HepG2 (cell line): ENCODE measurements around the gene FGD6. TPM values are rescaled to one million over a fixed set of nuclear protein-coding genes. Genes with fewer than 3 reads are reported as not detected.

Source experiments
- ATAC-seq: fragments of 200-7000 bp; cut with Tn5 transposase; 3 replicates; pipeline ENCODE4 v1.9.1; 2020; ENCODE audit warnings: mild to moderate bottlenecking, moderate library complexity
- BruUV-seq: library from RNA; stranded (reverse); fragments of 400-500 nt; replicated peaks from 2 replicates; lab custom pipeline; 2021; lab: Mats Ljungman, UMichigan
- CTCF ChIA-PET: fragments of 300-600 bp; formaldehyde crosslinking; extraction: SDS; loops from one replicate; lab custom pipeline; 2021; ENCODE audit warnings: low total read pairs, inconsistent platforms, low intra/inter-chr PET ratio; lab: Yijun Ruan, JAX
- POLR2A ChIA-PET: fragments of 350-600 bp; sonication (Branson Sonifier 250); formaldehyde crosslinking; loops from one replicate; lab custom pipeline; 2020; ENCODE audit warnings: antibody characterized with exemption, inconsistent platforms; lab: Yijun Ruan, JAX
- DNase-seq: peaks from one replicate; pipeline ENCODE4 v3.0.0-alpha.2; 2015; ENCODE audit warnings: low spot score
- FAIRE-seq: peaks from 3 replicates; lab custom pipeline; 2011; peaks lifted over from hg19 to GRCh38; lab: Jason Lieb, UNC
- H2AFZ ChIP-seq: one replicate; pipeline ENCODE4 v1.6.1; 2011; ENCODE audit warnings: low read length, inconsistent platforms
- H3K27ac ChIP-seq: fragments of 300-600 bp; 3 replicates; pipeline ENCODE4 v1.8.0; 2011; ENCODE audit warnings: mixed run types, mild to moderate bottlenecking, mixed read lengths, low read length, inconsistent platforms; ENCODE audit not compliant: insufficient read depth; ENCODE audit errors: extremely low read length
- H3K27me3 ChIP-seq, 2 experiments: fragments of 200-600 bp in 1 of 2; 2 replicates in 1 of 2; 3 replicates in 1 of 2; pipeline versions ENCODE4 v1.6.0 to v1.8.0; 2011; ENCODE audit warnings: low read length in 2 of 2, mild to moderate bottlenecking in 2 of 2, moderate library complexity in 2 of 2, inconsistent platforms in 1 of 2; ENCODE audit not compliant: insufficient read depth in 2 of 2, control insufficient read depth in 1 of 2
- H3K36me3 ChIP-seq, 2 experiments: fragments of 200-600 bp in 1 of 2; replicated peaks in 1 of 2; 2 replicates in 1 of 2; 3 replicates in 1 of 2; pipeline versions ENCODE4 v1.5.1 to v1.8.0; 2011; ENCODE audit warnings: low read length in 2 of 2, inconsistent platforms in 1 of 2; ENCODE audit not compliant: insufficient read depth in 2 of 2, control insufficient read depth in 1 of 2
- H3K4me1 ChIP-seq: 2 replicates; pipeline ENCODE4 v1.5.1; 2012; ENCODE audit warnings: low read length, inconsistent platforms; ENCODE audit not compliant: insufficient read depth
- H3K4me2 ChIP-seq: 2 replicates; pipeline ENCODE4 v1.6.0; 2011; ENCODE audit warnings: low read depth, low read length, inconsistent platforms
- H3K4me3 ChIP-seq, 3 experiments: fragments of 200-600 bp in 1 of 3; sonication (generic), shearing (Covaris generic) in 1 of 3; replicated peaks in 1 of 3; 2 replicates each; pipeline ENCODE4 v1.5.1; 2011 to 2016; ENCODE audit warnings: low read length in 3 of 3, inconsistent platforms in 2 of 3, low read depth in 2 of 3, mild to moderate bottlenecking in 2 of 3, control low read depth in 1 of 3, mixed read lengths in 1 of 3; ENCODE audit not compliant: insufficient read depth in 1 of 3
- H3K79me2 ChIP-seq: one replicate; pipeline ENCODE4 v1.6.1; 2011; ENCODE audit warnings: low read length, inconsistent platforms; ENCODE audit not compliant: insufficient read depth
- H3K9ac ChIP-seq: 2 replicates; pipeline ENCODE4 v1.6.0; 2011; ENCODE audit warnings: mild to moderate bottlenecking, low read depth, low read length, inconsistent platforms; ENCODE audit not compliant: insufficient read depth
- H3K9me3 ChIP-seq: 2 replicates; pipeline ENCODE4 v1.5.1; 2012; ENCODE audit warnings: mild to moderate bottlenecking, low read length
- H4K20me1 ChIP-seq: 2 replicates; pipeline ENCODE4 v1.6.0; 2011; ENCODE audit warnings: inconsistent platforms, mild to moderate bottlenecking, low read length, moderate library complexity; ENCODE audit not compliant: insufficient read depth
- HDAC2 ChIP-seq: sonication (generic); formaldehyde crosslinking; IDR thresholded peaks from 2 replicates; pipeline ENCODE4 v1.4.0; 2020; ENCODE audit warnings: missing genetic modification reagents
- HHEX ChIP-seq: IDR thresholded peaks from 2 replicates; pipeline ENCODE4 v1.6.1; 2016; ENCODE audit warnings: control low read depth
- KLF13 ChIP-seq: sonication (generic); formaldehyde crosslinking; IDR thresholded peaks from 2 replicates; pipeline ENCODE4 v1.4.0; 2020; ENCODE audit warnings: mild to moderate bottlenecking, missing genetic modification reagents
- LRRFIP1 ChIP-seq: sonication (generic); formaldehyde crosslinking; conservative IDR thresholded peaks from 2 replicates; pipeline ENCODE4 v1.4.0; 2020; ENCODE audit warnings: missing genetic modification reagents
- NAIF1 ChIP-seq: sonication (generic); formaldehyde crosslinking; IDR thresholded peaks from 2 replicates; pipeline ENCODE4 v1.5.0; 2020; ENCODE audit warnings: mild to moderate bottlenecking, missing genetic modification reagents, borderline replicate concordance
- NFYC ChIP-seq: IDR thresholded peaks from 2 replicates; pipeline ENCODE4 v1.6.1; 2016; ENCODE audit warnings: missing genetic modification reagents, missing compliant biosample characterization
- NR0B2 ChIP-seq: sonication (generic); formaldehyde crosslinking; IDR thresholded peaks from 2 replicates; pipeline ENCODE4 v1.4.0; 2020; ENCODE audit warnings: mild to moderate bottlenecking, missing genetic modification reagents
- PCBP2 ChIP-seq: fragments of 200-400 bp; formaldehyde crosslinking; optimal IDR thresholded peaks from 2 replicates; pipeline ENCODE3; 2018; ENCODE audit warnings: low read length, low read depth; ENCODE audit not compliant: poor library complexity, severe bottlenecking
- TBP ChIP-seq: sonication (generic); formaldehyde crosslinking; IDR thresholded peaks from 2 replicates; pipeline ENCODE4 v1.5.0; 2020; ENCODE audit warnings: missing genetic modification reagents
- TOPORS ChIP-seq: sonication (generic); formaldehyde crosslinking; IDR thresholded peaks from 2 replicates; pipeline ENCODE4 v1.8.0; 2023; ENCODE audit warnings: mild to moderate bottlenecking, missing genetic modification reagents
- YY1 ChIP-seq: IDR thresholded peaks from 2 replicates; pipeline ENCODE4 v1.6.1; 2011; ENCODE audit warnings: low read length, low read depth, moderate library complexity, mild to moderate bottlenecking; ENCODE audit not compliant: insufficient read depth, insufficient replicate concordance
- ZFP36L2 ChIP-seq: sonication (generic); formaldehyde crosslinking; IDR thresholded peaks from 2 replicates; pipeline ENCODE4 v1.4.0; 2020; ENCODE audit warnings: missing genetic modification reagents
- ZFP41 ChIP-seq: sonication (generic); formaldehyde crosslinking; IDR thresholded peaks from 2 replicates; pipeline ENCODE4 v1.4.0; 2020; ENCODE audit warnings: mild to moderate bottlenecking, missing genetic modification reagents, borderline replicate concordance
- ZNF430 ChIP-seq: sonication (generic); formaldehyde crosslinking; IDR thresholded peaks from 2 replicates; pipeline ENCODE4 v1.9.0; 2021; ENCODE audit warnings: mild to moderate bottlenecking, missing genetic modification reagents
- ZNF567 ChIP-seq: sonication (generic); formaldehyde crosslinking; IDR thresholded peaks from 2 replicates; pipeline ENCODE4 v1.8.1; 2023; ENCODE audit warnings: mild to moderate bottlenecking, missing genetic modification reagents, borderline replicate concordance
- ZNF672 ChIP-seq: sonication (generic); formaldehyde crosslinking; IDR thresholded peaks from 2 replicates; pipeline ENCODE4 v1.8.1; 2022; ENCODE audit warnings: missing genetic modification reagents
- ZSCAN31 ChIP-seq: sonication (generic); formaldehyde crosslinking; IDR thresholded peaks from 2 replicates; pipeline ENCODE4 v1.5.0; 2020; ENCODE audit warnings: low read depth, mild to moderate bottlenecking, missing genetic modification reagents
- ZXDC ChIP-seq: sonication (generic); formaldehyde crosslinking; IDR thresholded peaks from 2 replicates; pipeline ENCODE4 v1.5.0; 2020; ENCODE audit warnings: mild to moderate bottlenecking, missing genetic modification reagents
- WGBS: methylation state at CpG from one replicate; pipeline ENCODE4 v1.1.6; 2017; ENCODE audit warnings: low lambda C conversion rate; 5-methylcytosine and 5-hydroxymethylcytosine counted together
- in situ Hi-C: cut with HindIII; loops from 2 replicates; pipeline ENCODE4 v1.10.0; 2017; ENCODE audit warnings: low pct_unique_long_range_greater_than_20kb; ENCODE audit not compliant: extremely low pct_ligation_motif_present
- intact Hi-C: fragments of 100-400 bp; cut with micrococcal nuclease; formaldehyde crosslinking; loops from one replicate; pipeline ENCODE4 v1.10.0; 2022; ENCODE audit not compliant: unreplicated experiment
- polyA plus RNA-seq, 8 experiments: library from polyadenylated mRNA; depleted of rRNA in 3 of 8; stranded (reverse) in 7 of 8; unstranded in 1 of 8; fragments of >200 nt; fragmentation: Illumina TruSeq in 4 of 8; extraction: Trizol in 4 of 8; gene quantifications; 2 replicates each; pipeline versions ENCODE4 v1.2.1 to v1.2.3, GENCODE V29; 2011 to 2016; ENCODE audit warnings: low read depth in 4 of 8, missing spikeins in 1 of 8, mixed read lengths in 1 of 8; ENCODE audit not compliant: insufficient read depth in 1 of 8
- total RNA-seq, 5 experiments: library from RNA; depleted of rRNA; stranded (reverse); fragments of >200 nt; fragmentation: Illumina TruSeq; extraction: Trizol; gene quantifications; 2 replicates each; pipeline ENCODE4 v1.2.3, GENCODE V29; 2016; ENCODE audit warnings: low read depth in 1 of 5

Gene FGD6
- total and polyA plus RNA-seq, 2 of the 13 experiments (the other 11 are each of a cell fraction or from before 2014, with no cell fraction given) = 2.2 to 4.3 TPM

GRCh38 chr12:95229636-95230035, 12.4 kb upstream of the FGD6 start:
- TF ChIP-seq HHEX (CRISPR knock-in tag) (no peak), ZFP36L2 (CRISPR knock-in tag) (no peak), PCBP2 (no peak), ZXDC (no peak), TOPORS (CRISPR knock-in tag) (no peak), LRRFIP1 (no peak), ZSCAN31 (CRISPR knock-in tag) (no peak), ZNF672 (no peak), ZFP41 (CRISPR knock-in tag) (no peak), HDAC2 (CRISPR knock-in tag) (no peak), NFYC (CRISPR knock-in tag) (no peak), TBP (CRISPR knock-in tag) (no peak), NR0B2 (no peak), KLF13 (CRISPR knock-in tag) (no peak), ZNF430 (CRISPR knock-in tag) (no peak), ZNF567 (CRISPR knock-in tag) (no peak), NAIF1 (CRISPR knock-in tag) (no peak), YY1 (no peak)
- Histone ChIP-seq H3K4me1 (peaks cover 31% of the 10 kb centered on the region), H3K9me3 (no peaks in the 10 kb centered on the region), H3K27me3 (no peaks in the 10 kb centered on the region), H3K4me3 (no peak overlapping the region), H3K9ac (no peak overlapping the region), H3K36me3 (peaks cover 1 to 3% of the 10 kb centered on the region in 2 experiments; a peak in 2 of 5 replicates), H3K4me2 (no peak overlapping the region), H2AFZ (no peak overlapping the region), H3K79me2 (peaks cover 72% of the 10 kb centered on the region), H3K27ac (no peak overlapping the region), H4K20me1 (0 out of 2 replicates have a peak, but pooled peaks cover 2% of the 10 kb centered on the region)
- 96% methylated on average over 4 of the region's 7 CpGs for WGBS
- DNase-seq (no peak), ATAC-seq (no peak), FAIRE-seq (no peak)
- ChIA-PET POLR2A (no interaction called here), CTCF (no interaction called here)
- intact Hi-C loops (no loop called here), in situ Hi-C loops (no loop called here)
- BruUV-seq = no TSS peak
